GM19463 (cell line): Measurements from ENCODE around the gene SCN8A.

Experiments
- ATAC-seq: cut with Tn5 transposase; IDR thresholded peaks from one replicate; pipeline ENCODE4 v1.9.1; 2021; ENCODE audit warnings: mild to moderate bottlenecking, moderate library complexity; ENCODE audit not compliant: unreplicated experiment

Gene SCN8A

DNA sequence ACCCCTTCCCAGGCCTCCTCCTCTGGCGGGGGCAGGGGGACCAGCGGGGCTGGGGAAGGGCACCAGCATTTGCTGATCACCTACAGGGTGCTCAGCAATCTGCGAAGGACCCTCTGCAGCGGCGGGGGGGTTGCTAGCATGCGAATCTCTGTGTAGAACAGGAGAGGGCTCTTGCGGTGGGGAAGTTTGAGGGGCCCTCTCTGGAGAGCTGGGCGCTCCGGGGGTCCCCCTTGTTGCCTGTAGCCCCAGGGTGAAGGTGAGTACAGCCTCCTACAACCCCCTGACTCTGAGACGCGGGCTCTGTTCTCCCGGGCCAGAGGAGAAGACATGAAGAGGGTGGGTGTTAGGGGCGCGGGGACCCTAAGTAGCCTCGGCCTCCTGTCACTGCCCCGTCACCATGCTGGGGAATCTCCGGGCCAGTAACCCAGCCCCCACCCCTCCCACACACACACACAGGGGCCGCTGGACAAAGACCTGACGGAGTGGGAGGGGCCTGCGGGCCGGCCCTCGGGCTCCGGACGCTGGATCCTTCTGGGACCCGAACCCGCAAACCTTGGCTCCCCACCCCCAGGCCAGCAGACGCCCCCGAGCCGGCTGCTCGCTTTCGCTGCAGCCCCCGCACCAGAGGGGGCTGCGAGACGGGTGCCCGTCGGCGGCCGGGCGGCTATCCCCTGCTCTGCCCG is 256.8 kb downstream of the SCN8A start:
- ATAC-seq = no peak

DNA sequence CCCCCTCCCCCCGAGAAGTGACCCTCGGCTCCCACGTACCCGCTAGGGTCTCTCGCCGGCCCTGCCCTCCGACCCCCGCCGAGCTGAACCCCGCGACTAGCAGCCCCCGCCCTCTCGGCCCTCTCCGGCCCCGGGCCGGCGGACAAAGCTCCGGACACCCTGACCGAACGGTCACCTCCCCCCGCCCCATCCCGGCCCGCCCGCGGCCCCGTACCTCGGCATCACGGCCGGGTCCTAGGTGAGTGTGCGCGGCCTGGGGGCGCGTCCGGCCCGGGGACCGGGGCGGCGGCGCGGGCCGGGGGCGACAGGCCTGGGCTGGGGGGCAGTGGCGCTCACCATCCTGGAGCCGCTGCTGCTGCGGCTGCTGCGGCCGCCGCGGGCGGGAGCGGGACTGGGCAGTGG is 257.3 kb downstream of the SCN8A start, which contains the start of gene FIGNL2:
TSS of gene FIGNL2 (minus strand) at position 393 of the 402 bp plus-strand sequence. CDS start 26,305 bp downstream, outside the sequence.
- no peak for ATAC-seq

DNA sequence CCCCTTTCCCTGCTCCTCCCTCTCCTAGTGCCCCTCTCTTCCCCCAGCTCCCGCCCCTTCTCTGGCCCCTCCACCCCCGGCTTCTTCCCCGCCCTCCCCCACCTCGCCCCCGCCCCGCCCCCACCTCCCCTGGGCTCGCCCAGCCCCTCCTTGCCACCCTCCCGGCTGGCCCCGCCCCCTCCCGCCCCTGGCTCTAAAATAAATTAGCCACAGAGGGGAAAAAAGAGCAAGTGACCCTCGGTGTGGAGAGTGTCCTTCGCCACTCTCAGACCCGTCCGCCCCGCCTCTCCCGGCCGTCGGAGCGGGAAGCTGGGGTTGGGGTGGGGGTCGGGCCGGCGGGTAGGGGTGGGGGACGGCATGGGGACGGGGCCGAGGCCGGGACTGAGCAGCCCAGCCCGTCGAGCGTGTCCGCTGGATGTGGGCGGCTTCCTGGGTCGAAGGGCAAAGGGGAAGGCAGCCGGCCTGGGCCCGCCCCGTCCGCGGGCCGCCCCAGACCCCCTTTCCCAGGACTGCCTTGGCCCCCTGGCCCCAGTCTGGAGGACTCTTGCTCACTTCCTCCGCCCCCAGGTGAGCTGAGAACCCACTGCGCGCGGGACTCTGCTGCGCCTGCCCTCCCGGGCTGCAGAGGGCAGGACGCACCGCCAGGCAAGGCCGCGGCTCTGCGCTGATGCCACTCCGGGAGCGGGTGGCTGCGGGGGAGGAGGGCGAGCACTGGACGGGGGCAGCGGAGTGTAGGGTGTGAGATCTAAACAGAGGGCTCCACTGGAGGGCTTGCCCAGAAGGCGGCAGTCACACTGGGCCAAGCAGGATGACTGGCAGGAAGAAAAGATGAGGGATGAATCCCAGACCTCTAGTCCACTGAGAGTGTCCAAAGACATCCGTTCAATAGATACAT is 258.1 kb downstream of the SCN8A start:
- ATAC-seq = no peak

DNA sequence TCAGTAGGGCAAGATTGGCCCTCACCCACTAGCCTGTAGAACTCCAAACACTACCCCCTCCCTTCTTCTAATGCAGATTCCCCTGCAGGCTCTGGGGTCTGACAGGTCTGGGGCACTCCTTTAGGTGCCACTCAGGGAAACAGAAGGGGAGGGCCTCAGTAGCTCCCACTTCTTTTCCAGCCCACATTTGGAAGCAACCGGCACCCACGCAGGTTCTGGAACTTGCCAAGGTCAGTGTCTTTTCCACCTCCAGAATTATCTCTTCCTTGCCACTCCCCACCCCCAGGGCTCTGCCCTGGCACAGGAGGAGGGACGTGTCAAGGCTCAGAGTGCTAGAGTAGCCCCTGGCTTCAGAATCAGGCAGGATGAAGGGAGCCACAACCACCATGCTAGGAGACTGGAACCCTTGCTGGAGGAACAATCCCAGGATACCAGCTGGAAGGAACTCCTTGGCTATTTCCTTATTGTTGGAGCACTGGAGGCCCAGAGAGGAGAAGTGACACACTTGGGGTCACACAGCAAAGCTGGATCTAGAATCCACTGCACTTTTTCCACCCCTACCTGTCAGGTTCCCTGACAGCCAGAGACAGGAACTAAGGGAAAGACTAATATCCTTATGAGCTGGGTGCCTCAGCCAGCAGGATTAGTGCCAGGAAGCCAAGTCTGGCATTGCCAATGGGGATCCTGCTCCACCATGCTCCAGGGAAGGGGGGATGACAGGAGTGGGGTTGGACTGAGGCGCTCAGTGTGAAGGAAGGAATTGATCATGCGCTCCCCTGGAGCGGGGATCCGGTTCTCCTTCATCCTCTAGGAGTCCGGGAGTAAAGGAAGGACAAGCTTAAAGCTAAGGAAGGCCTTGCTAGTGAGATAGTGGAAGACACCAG is 259.3 kb downstream of the SCN8A start:
- ATAC-seq = no peak

DNA sequence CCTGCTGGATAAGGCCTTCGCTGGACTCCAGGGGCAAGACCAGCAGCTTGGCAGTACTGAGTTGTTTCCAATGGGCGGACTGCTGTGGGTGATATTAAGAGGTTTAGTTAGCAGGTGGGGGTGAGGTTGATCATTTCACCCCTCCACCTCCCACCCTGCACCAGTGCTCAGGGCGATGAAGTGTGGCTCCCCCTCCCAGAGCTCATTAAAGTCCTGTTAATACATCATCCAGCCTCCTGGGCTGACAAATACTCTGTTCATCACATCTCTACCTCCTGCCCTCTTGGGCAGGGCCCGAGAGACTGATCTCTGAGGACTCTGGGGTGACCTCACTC is 259.9 kb downstream of the SCN8A start:
- no peak for ATAC-seq

DNA sequence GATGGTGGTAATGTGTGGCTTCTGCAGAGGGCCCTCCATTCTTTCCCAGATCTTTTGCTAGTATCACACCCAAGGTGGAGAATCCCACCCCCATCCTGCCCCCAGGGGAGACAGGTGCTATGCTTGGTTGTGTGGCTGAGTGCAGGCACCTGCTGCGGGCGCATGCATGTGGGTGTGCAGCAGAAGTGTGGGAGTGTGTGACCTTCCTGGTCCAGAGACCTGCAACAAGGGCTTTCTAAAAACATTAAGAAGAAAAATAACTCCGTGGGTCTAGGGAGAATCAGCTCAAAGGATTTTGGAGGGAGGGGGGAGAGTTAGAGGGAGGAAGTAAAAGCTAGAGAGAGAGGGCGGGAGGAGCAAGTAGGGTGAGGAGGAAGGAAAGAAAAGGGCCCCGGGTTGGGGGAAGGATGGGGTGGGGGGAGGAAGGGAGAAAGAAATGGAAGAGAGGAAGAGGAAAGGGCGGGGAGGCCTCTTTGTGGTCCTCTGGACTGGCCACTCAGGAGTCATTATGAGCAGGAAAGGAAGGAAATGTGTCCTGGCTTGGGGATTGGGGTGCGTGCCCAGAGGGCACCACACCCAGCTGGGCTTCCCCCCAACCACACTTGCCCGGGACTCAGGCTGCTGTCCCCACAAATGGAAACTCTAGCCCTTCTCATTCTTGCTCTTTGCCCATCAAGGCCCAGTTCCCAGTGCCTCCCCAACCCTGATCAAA is 260.5 kb downstream of the SCN8A start:
- no peak for ATAC-seq

DNA sequence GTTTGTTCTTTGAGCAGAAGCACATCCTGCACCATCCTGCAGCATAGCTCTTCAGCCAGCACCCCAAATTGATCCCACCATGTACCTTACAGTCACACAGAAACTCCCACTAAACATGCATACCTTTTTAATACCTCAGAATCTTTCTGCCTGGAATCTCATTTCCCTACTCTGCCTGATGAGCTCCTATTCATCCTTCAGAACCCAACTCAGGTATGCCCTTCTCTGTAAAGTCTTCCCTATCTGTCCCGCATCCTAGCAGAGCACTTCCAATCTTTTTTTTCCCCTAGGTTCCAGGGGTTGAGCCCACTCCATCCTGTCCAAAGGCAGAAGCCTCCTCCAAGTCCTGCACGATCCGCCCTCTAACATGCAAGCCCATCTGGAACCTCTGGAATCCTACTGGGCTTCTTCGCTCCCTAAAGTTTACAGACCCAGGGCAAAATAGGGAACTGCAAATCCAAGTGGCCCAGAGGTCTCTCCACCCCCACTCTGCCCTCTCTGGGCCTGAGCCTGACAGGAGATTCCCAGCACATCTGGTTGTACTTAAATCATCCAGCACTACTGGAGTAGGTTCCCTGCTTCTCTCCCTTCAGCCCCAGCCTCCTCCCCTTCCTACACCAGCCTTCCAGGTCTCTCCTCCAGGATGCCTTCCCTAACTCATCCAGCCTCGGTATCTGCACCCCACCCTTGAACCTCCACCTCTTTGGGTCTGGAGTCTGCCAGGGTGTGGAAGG is 261.5 kb downstream of the SCN8A start:
- ATAC-seq = no peak

DNA sequence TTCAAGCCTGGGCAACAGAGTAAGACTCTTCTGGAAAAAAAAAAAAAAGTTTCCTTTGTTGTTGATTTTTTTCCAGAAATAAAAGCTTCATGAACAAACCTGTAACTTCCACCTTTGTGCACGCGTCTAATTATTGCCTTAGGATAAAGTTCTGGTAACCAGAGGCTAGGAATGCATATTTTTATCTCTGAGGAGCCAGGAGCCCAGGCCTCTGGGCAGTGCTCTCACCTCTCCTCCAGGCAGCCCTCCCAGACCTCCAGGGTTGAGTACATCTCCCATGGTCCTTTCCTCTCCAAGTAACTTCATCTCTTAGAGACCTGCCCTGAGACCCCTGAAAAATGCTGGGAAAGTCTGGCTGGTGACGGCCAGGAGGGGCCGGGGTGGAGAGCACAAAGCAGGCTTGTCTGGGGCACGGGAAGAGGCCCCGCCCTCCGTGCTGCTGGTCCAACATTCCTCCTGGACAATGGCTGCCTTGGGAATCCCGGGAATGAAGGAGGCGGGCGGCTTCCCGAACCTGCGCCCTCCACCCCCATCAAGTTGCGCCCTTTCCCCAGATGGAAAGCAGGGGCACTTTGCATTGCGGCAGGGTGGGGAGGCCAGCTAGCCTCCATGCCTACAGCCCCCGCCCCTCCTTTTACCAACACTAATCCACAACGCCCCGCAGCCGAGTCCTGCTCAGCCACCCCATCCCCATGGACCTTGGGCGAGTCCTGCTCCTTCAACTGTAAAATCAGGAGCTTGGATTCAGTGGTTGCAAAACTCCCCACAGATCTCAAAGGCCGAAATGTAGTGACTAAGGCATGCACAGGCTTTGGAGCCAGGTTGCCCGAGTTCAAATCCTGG is 264.8 kb downstream of the SCN8A start:
- ATAC-seq = no peak

DNA sequence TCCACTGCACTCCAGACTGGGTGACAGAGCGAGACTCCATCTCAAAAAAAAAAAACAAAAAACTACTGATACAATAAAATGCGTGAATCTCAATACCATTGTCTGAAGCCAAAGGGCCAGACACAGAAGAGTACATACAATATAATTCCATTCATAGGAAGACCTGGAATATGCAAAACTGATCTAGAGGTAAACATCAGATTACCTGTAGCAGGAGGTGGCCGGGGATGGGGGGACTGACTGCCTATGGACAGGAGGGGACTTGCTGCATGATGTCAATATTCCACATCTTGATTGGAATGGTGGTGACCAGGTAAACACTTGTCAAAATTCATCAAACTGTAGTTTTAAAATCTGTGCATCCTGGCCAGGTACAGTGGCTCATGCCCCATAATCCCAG is 270.0 kb downstream of the SCN8A start:
- no peak for ATAC-seq
